IPS DF 4.7 (cell line): Measurements from ENCODE around the gene GCNA.
"Not testable (repeated sequence)": the region's sequence is repeated elsewhere in the genome, so short reads cannot be mapped to it uniquely, and the experiment has no call there.

ENCODE experiments used
- DNase-seq: peaks from one replicate; pipeline ENCODE4 v3.0.0-alpha.2; 2013; ENCODE audit warnings: low spot score; ENCODE audit errors: extremely low read depth

Gene GCNA

GRCh38 chrX:71637848-71638247 is 59.6 kb downstream of the GCNA start:
- DNase-seq: no peak

DNA sequence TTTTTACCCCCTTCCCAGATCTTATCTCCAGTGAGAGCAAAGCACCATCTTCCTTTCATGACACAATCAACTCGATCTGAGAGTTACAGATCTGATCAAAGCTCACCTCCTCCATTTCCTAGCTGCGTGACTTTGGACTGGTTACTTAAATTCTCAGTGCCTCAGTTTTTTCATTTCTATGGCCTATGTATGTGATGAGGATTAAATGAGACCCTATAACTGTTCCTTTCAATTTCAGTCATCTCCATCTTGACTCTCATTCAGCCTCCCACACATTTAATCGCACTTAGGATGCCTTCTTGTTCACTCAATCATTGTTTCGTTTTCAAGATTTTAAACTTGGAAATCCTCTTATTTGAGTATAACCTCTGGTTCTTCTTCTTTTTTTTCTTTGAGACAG is 60.2 kb downstream of the GCNA start:
- no peak for DNase-seq

DNA sequence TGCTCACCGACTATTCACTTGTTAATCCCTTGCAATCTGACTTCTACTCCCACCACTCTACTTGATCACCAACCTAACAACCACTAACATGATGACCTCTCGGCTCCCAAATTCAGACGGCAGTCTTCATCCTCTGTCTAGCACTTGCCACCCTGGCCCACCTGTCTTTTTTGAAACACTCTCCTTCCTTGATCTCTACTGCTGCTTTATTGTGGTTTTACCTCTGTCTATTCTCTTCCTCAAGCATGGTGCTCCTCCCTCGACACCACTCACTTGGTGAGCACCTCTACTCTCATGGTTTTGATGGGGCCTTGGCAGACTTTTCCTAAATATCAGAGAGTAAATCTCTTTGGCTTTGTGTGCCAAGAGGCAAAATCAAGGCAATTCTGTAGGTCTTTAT is 61.8 kb downstream of the GCNA start:
- DNase-seq: no peak

DNA sequence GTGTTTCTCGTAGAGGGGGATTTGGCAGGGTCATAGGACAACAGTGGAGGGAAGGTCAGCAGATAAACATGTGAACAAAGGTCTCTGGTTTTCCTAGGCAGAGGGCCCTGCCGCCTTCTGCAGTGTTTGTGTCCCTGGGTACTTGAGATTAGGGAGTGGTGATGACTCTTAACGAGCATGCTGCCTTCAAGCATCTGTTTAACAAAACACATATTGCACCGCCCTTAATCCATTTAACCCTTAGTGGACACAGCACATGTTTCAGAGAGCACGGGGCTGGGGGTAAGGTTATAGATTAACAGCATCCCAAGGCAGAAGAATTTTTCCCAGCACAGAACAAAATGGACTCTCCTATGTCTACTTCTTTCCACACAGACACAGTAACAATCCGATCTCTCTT is 66.2 kb downstream of the GCNA start:
- not testable (repeated sequence) for DNase-seq

- DNase-seq: no peak
Observed at GRCh38 chrX:71650333-71650969, 72.2 kb downstream of the GCNA start.

DNA sequence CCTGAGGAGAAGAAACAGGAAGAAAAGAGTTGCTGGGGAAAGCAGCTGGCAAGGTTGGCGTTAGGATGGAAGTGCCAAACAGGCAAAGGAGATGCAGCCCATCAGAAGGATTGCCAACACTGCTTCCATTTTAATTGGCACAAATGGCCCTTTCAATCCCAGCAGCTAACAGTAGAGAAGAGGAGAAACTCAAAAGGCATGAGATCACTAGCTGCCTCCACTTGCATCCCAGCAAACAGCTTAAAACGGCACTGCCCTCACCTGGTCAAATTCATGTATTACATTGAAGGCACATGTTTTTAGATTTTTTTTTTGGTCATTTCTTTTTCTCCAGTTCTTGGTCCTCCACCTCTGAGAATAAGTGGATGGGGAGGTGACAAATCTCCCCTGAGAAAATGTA is 74.2 kb downstream of the GCNA start:
- no peak for DNase-seq

- DNase-seq: no peak
Observed at GRCh38 chrX:71653344-71653743, 75.1 kb downstream of the GCNA start.

DNA sequence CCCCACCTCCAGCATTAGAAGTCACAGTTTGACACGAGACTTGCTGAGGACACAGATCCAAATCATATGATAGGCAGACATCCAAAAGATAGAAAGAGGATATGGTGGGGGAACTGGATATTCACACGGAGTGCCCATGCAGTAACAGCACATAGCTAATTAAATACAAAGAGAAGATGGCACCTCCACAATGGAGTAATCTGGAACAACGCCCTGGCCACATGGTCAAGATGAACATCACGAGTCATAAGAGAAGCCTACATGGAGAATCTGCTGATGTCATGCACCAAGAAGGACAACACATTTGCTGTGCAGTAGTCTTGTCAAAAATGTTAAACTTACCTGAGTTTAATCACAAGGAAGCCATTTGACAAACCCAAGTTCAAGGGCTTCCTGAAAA is 79.0 kb downstream of the GCNA start:
- DNase-seq: no peak

DNA sequence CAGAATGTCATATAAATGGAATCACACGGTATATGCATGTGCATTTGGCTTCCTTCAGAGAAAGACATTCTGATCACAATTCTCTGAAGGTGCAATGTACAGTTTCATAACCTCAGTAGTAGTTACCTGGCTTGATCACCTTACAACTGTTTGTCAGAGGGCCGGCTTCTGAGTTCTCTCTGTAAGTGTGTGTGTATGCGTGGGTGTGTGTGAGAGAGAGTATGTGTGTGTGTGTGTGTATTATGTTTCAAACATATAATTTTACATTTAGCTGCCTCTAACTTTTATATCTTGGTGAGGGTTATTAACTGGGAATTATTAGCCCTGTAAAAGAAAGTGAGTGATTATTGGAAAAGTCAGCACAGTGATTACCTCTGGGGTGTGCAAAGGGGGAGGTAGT is 81.1 kb downstream of the GCNA start:
- no peak for DNase-seq

GRCh38 chrX:71659959-71660358 is 81.7 kb downstream of the GCNA start:
- no peak for DNase-seq

DNA sequence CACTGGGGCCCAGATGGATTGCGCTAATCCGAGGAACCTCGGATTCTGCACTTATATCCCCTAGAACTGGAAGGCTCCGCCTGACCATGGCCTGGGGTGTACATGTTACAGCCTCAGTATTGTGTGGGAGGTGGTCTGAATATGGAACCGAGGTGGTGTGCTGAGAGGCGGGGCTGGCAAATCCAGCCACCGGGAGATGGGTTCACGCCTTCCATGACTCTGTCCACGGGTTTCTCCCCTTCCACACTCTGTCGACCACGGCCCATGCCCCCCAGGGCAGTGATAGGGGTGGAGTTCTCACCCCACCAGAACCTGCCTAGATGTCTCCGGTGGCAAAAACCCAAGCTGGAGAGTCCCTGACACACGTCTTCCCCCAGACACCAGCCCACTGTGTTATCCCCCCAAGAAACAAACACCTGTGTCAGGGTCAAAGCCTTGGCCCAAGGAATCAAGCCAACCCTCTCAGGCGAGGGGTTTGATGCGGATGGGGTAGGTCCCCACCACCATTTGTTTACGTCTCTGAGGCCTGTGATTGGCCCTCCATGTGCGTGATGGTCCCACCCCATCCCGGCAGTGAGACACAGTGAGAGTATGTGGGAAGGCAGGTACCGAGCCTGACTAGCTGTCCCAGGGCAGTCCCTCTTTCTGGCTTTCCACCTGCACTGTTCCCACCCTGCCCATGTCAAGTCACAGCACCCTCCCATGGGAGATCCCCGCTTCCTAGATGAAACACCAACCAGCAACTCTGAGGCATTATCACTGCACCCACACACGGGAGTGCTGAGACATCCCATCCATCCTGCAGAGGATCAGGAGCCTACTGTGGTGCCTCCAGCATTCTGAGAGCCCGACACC is 82.6 kb downstream of the GCNA start:
- DNase-seq: no peak

GRCh38 chrX:71661919-71662318 is 83.7 kb downstream of the GCNA start:
- no peak for DNase-seq

DNA sequence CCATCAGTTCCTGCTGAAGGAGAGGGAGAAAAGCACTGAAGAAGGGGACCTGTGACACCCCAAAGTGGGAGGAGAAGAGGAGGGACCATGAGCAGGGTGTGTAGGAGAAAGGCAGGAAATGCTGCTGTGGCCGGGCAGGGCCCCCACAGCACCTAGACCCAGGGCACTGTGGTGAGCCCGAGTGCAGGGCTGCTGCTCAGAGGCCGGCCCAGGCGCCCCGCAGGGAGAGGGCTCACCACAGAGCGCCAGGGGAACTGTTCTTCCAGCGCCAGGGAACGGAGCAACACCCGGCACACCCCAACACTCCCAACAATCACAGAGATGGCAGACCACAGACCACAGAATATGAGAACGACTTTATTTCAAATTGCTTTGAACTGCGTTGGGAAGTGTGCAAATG is 84.4 kb downstream of the GCNA start:
- not testable (repeated sequence) for DNase-seq
